Stimulated activated CD4-positive, alpha-beta T cell treated with anti-CD3 and anti-CD28 coated beads, TNF-alpha, amount 100 ng/mL, for 1 hour (primary cell): ENCODE measurements around the gene LMX1B.

Experiments
- DNase-seq, 3 donors: peaks; one replicate each; pipeline ENCODE4 v3.0.0-alpha.2; 2020; ENCODE audit warnings: low read depth in 3 of 3, low spot score in 1 of 3

Gene LMX1B

GRCh38 chr9:126631254-126631653 is 17.5 kb downstream of the LMX1B start:
- DNase-seq, result no peak

GRCh38 chr9:126633881-126634558 is 20.3 kb downstream of the LMX1B start:
- no peak for DNase-seq

- no peak for DNase-seq
These were observed 21.3 kb downstream of the LMX1B start for GRCh38 chr9:126635061-126635460.

- no peak for DNase-seq
These were observed 22.1 kb downstream of the LMX1B start for GRCh38 chr9:126635661-126636439.

GRCh38 chr9:126636983-126637798 is 23.5 kb downstream of the LMX1B start:
- no peak for DNase-seq

GRCh38 chr9:126638571-126639132 is 24.9 kb downstream of the LMX1B start:
- DNase-seq, result no peak

GRCh38 chr9:126639318-126640000 is 25.7 kb downstream of the LMX1B start:
- no peak for DNase-seq

- no peak for DNase-seq
These were observed 27.6 kb downstream of the LMX1B start for GRCh38 chr9:126641118-126641851.

- no peak for DNase-seq
These were observed 28.4 kb downstream of the LMX1B start for GRCh38 chr9:126642010-126642744.

GRCh38 chr9:126642839-126643238 is 29.1 kb downstream of the LMX1B start:
- DNase-seq, result no peak

GRCh38 chr9:126643945-126644527 is 30.3 kb downstream of the LMX1B start:
- no peak for DNase-seq

- no peak for DNase-seq
These were observed 32.4 kb downstream of the LMX1B start for GRCh38 chr9:126646162-126646561.

- no peak for DNase-seq
These were observed 34.1 kb downstream of the LMX1B start for GRCh38 chr9:126647585-126648411.

- no peak for DNase-seq
These were observed 35.7 kb downstream of the LMX1B start for GRCh38 chr9:126649477-126649876.

- no peak for DNase-seq
These were observed 36.9 kb downstream of the LMX1B start for GRCh38 chr9:126650404-126651341.

GRCh38 chr9:126652140-126652582 is 38.4 kb downstream of the LMX1B start:
- no peak for DNase-seq

- no peak for DNase-seq
These were observed 40.4 kb downstream of the LMX1B start for GRCh38 chr9:126654124-126654523.
